Tibial nerve (tissue), 4 donors: ENCODE measurements around the gene AKT1. TPM values are rescaled to one million over a fixed set of nuclear protein-coding genes. Genes with fewer than 3 reads are reported as not detected.

Source experiments
- DNase-seq, 2 donors: peaks; one replicate each; pipeline ENCODE4 v3.0.0-alpha.2; 2019; ENCODE audit warnings: low spot score in 2 of 2
- H3K27ac ChIP-seq, 4 donors: fragments of 200-600 bp; sonication (generic) in 3 of 4; one replicate each; pipeline ENCODE4 v1.5.1; 2017 to 2019; ENCODE audit warnings: mild to moderate bottlenecking in 1 of 4
- H3K27me3 ChIP-seq, 2 donors: fragments of 200-600 bp; sonication (generic) in 1 of 2; one replicate each; pipeline versions ENCODE4 v1.5.1 to v1.6.0; 2017 to 2019
- H3K36me3 ChIP-seq, 3 donors: fragments of 200-600 bp; sonication (generic); one replicate each; pipeline ENCODE4 v1.5.1; 2018 to 2019
- H3K4me1 ChIP-seq, 4 donors: fragments of 200-600 bp; sonication (generic) in 3 of 4; one replicate each; pipeline ENCODE4 v1.5.1; 2017 to 2019
- H3K4me3 ChIP-seq, 4 donors: fragments of 200-600 bp; sonication (generic) in 3 of 4; one replicate each; pipeline ENCODE4 v1.5.1; 2017 to 2019; ENCODE audit warnings: mild to moderate bottlenecking in 1 of 4, moderate library complexity in 1 of 4
- H3K9me3 ChIP-seq, 4 donors: fragments of 200-600 bp; sonication (generic) in 3 of 4; one replicate each; pipeline ENCODE4 v1.5.1; 2017 to 2019
- EP300 ChIP-seq, 2 donors: sonication (generic); formaldehyde crosslinking; IDR thresholded peaks; one replicate each; pipeline ENCODE4 v1.6.1; 2017; ENCODE audit warnings: antibody characterized with exemption in 2 of 2, mild to moderate bottlenecking in 1 of 2
- POLR2A ChIP-seq, 2 donors: fragments of 450-650 bp; IDR thresholded peaks; one replicate each; pipeline ENCODE4 v1.6.1; 2017; ENCODE audit warnings: antibody characterized with exemption in 2 of 2, mild to moderate bottlenecking in 2 of 2, moderate library complexity in 2 of 2
- WGBS, 2 donors: methylation state at CpG; one replicate each; pipeline ENCODE4 v1.1.5; 2018; 5-methylcytosine and 5-hydroxymethylcytosine counted together
- total RNA-seq, 4 donors: library from RNA; depleted of rRNA; stranded (reverse); fragments of >200 nt; gene quantifications; one replicate each; pipeline ENCODE4 v1.1.0, GENCODE V29; 2016
- TF ChIP-seq, protein P1 (sequence below), 5 experiments: fragments of 200-600 bp in 3 of 5; fragments of 450-650 bp in 2 of 5; sonication (generic) in 3 of 5; IDR thresholded peaks; one replicate each; pipeline ENCODE4 v1.5.1; 2016 to 2019; ENCODE audit warnings: antibody characterized with exemption in 5 of 5, mild to moderate bottlenecking in 3 of 5, moderate library complexity in 2 of 5

The AKT1 gene
- total RNA-seq, 4 donors from 2014 or later, result 130 to 199 (median 144) TPM

DNA sequence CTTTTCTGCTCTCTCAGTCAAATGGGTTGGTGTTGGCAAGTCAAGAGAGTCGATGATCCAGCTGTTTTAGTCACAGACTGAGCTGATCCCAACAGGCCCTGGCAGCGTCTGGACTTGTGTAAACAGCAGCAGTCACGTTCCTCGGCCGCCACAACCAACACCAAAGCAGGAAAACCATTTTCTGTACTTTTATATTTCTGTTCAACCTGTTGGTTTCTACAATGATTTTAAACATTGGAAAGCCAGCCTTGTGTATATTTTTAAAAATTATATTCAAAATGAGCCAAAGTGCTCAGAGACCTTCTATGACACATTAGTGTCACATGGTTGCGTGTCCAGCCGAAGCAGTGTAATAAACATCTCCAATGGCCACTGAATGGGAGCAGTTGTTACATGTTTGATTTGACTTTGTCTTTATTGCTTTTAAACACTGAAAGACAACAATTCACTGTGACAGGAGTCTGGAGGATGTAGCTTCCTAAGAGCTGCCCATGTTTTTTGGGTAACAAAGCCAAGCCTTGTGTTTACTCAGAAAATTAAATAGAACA, 48.5 kb downstream of the AKT1 start:
- H3K4me1 ChIP-seq, result peaks cover 0 to 52% (median 25%) of the 10 kb centered on the region in 4 donors
- H3K27me3 ChIP-seq, result no peaks in the 10 kb centered on the region
- TF ChIP-seq POLR2A (IDR thresholded peaks at IDR 0.05) (no peak), EP300 (IDR thresholded peaks at IDR 0.05) (peak in 1 of 2 donors; percentile 27)
- TF ChIP-seq, protein P1, sequence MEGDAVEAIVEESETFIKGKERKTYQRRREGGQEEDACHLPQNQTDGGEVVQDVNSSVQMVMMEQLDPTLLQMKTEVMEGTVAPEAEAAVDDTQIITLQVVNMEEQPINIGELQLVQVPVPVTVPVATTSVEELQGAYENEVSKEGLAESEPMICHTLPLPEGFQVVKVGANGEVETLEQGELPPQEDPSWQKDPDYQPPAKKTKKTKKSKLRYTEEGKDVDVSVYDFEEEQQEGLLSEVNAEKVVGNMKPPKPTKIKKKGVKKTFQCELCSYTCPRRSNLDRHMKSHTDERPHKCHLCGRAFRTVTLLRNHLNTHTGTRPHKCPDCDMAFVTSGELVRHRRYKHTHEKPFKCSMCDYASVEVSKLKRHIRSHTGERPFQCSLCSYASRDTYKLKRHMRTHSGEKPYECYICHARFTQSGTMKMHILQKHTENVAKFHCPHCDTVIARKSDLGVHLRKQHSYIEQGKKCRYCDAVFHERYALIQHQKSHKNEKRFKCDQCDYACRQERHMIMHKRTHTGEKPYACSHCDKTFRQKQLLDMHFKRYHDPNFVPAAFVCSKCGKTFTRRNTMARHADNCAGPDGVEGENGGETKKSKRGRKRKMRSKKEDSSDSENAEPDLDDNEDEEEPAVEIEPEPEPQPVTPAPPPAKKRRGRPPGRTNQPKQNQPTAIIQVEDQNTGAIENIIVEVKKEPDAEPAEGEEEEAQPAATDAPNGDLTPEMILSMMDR (IDR thresholded peaks at IDR 0.05), result no peak
- 33 to 46% methylated on average over 7 of the region's 7 CpGs for WGBS, 2 donors
- H3K4me3 ChIP-seq, result no peak overlapping the region
- no peaks in the 10 kb centered on the region for H3K9me3 ChIP-seq
- H3K36me3 ChIP-seq, result peaks cover 0 to 9% (median 0%) of the 10 kb centered on the region in 3 donors
- H3K27ac ChIP-seq, result peak overlapping the region; percentile 17 to 88 (median 74)
- no peak for DNase-seq

DNA sequence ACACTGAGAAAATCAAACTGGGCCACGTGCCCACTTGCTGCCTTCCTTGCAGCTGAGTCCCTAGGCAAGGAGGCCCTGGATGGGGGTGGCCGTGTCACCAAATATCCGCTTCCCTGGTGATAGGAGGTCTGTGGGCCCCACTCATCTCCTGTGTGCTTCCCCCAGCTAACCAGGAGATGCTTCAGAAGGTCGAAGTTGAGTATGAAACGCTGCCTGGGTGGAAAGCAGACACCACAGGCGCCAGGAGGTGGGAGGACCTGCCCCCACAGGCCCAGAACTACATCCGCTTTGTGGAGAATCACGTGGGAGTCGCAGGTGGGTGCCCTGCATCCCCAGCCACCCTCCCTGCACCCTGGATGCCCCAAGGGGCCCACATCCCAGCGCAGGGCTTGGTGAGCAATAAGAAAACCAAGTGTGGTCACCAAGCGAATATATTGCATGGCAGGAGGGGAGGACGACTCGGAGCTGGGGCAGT, 49.4 kb downstream of the AKT1 start:
- Histone ChIP-seq H3K9me3 (no peaks in the 10 kb centered on the region), H3K27ac (peak overlapping the region; percentile 17 to 88 (median 74)), H3K4me3 (no peak overlapping the region), H3K36me3 (peaks cover 0 to 11% (median 0%) of the 10 kb centered on the region in 3 donors), H3K4me1 (peaks cover 0 to 48% (median 22%) of the 10 kb centered on the region in 4 donors), H3K27me3 (no peaks in the 10 kb centered on the region)
- no peak for DNase-seq
- 79 to 85% methylated on average over 13 of the region's 13 CpGs for WGBS, 2 donors
- no peak for TF ChIP-seq EP300 (IDR thresholded peaks at IDR 0.05)

DNA sequence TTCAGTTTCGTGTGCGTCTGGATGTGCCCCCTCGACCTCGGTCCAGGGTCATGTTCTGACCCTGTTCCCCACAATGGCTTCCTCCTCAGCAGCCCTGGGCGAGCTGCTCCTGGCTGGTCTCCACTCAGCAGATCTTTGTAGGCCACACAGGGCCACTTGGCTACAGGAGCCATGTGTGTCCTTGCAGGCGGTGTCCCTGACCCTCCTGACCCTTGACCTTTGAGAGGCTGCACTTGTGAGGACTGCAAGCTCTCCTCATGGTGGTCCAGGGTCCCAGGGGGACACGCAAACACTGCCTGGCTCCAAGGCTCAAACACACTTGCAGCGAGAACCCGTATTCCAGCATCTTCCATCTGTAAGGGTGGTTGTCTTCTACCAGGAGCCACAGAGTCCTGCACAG, 50.1 kb downstream of the AKT1 start:
- no peak for DNase-seq
- 93 to 96% methylated on average over 7 to 9 of the region's 9 CpGs for WGBS, 2 donors
- TF ChIP-seq EP300 (IDR thresholded peaks at IDR 0.05) (no peak), POLR2A (IDR thresholded peaks at IDR 0.05) (no peak)
- TF ChIP-seq, protein P1 (IDR thresholded peaks at IDR 0.05), result no peak
- Histone ChIP-seq H3K9me3 (no peaks in the 10 kb centered on the region), H3K27ac (peak overlapping the region in 1 of 4 donors; percentile 77), H3K4me3 (no peak overlapping the region), H3K4me1 (peaks cover 0 to 48% (median 22%) of the 10 kb centered on the region in 4 donors), H3K27me3 (no peaks in the 10 kb centered on the region), H3K36me3 (peaks cover 0 to 15% (median 0%) of the 10 kb centered on the region in 3 donors)

DNA sequence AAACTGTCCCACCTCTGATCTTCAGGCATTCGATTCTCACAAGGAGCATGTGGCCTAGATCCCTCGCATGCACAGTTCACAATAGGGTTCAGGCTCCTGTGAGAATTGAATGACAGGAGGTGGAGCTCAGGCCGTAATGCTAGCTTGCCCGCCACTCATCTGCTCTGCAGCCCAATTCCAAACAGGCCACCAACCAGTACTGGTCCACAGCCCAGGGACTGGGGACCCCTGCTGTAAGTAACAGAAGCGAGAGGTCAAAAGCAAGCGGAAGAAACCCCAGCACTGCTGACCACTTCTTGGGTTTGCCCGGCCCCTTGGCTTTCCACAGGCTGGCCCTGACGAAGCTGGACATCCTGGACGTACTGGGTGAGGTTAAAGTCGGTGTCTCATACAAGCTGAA, 51.1 kb downstream of the AKT1 start:
- peaks cover 0 to 20% (median 0%) of the 10 kb centered on the region in 3 donors for H3K36me3 ChIP-seq
- H3K27ac ChIP-seq, result no peak overlapping the region
- H3K4me1 ChIP-seq, result peaks cover 0 to 39% (median 18%) of the 10 kb centered on the region in 4 donors
- DNase-seq, result no peak
- no peaks in the 10 kb centered on the region for H3K9me3 ChIP-seq
- H3K4me3 ChIP-seq, result no peak overlapping the region
- 97 to 99% methylated on average over 9 to 10 of the region's 10 CpGs for WGBS, 2 donors
- H3K27me3 ChIP-seq, result no peaks in the 10 kb centered on the region
- TF ChIP-seq POLR2A (IDR thresholded peaks at IDR 0.05), result no peak
- no peak for TF ChIP-seq EP300 (IDR thresholded peaks at IDR 0.05)
- TF ChIP-seq, protein P1 (IDR thresholded peaks at IDR 0.05), result no peak

DNA sequence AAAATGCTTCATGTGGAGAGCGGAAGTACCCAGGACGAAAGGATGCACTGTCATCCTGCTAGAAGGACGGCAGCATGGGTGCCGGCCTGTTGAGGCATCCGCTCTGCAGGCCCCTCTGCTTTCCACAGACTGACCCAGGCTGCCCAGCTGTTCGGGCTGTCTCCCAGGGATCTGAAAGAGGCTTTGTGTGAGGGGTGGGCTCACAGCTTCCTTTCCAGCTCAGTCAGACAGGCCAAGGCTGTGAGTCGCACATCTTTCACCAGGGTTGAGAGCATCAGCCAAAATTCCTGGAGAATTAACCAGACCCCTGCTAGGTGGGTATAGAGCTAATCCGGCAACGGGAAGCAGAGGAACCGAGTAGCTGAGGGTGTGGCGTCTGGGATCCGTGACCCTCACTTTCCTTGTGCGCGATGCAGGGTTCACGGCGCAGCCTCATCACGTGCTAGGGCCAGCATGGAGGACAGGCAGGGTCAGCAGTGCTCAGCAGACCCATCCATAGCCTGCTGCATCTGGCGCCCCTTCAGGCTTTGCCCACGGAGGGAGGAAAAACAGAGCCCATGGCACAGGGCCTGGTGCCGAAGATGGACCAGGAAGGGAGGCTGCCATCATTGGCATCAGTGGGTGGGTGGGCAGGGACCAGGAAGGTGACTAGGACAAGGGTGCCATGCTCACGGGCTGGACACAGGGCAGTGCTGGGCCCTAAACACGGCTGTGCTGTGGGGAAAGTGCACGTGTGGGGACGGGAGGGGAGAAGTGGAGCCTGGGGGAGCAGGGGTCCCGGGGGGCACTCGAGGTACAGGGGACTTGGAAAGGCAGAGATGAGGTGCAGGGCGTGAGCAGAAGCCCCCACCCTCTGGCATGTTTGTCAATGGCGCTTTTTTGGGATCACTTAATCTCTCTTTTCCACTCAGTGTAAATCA, 51.8 kb downstream of the AKT1 start:
- WGBS, 2 donors, result 74 to 82% methylated on average over 28 of the region's 28 CpGs
- Histone ChIP-seq H3K27ac (no peak overlapping the region), H3K4me3 (no peak overlapping the region), H3K27me3 (no peaks in the 10 kb centered on the region), H3K36me3 (peaks cover 0 to 25% (median 0%) of the 10 kb centered on the region in 3 donors), H3K4me1 (peaks cover 0 to 31% (median 17%) of the 10 kb centered on the region in 4 donors), H3K9me3 (no peaks in the 10 kb centered on the region)
- no peak for TF ChIP-seq POLR2A (IDR thresholded peaks at IDR 0.05)
- TF ChIP-seq, protein P1 (IDR thresholded peaks at IDR 0.05), result no peak
- TF ChIP-seq EP300 (IDR thresholded peaks at IDR 0.05), result no peak
- DNase-seq, result no peak
